Measurements from ENCODE around the gene MACROD2.
"Not testable (repeated sequence)": the region's sequence is repeated elsewhere in the genome, so short reads cannot be mapped to it uniquely, and the experiment has no call there.

Gene MACROD2

GRCh38 chr20:16007164-16007563 is 2011.8 kb downstream of the MACROD2 start:
- DNase-seq (ENCODE audit: low read depth in 4 of 4, low spot score in 1 of 4): no peak

DNA sequence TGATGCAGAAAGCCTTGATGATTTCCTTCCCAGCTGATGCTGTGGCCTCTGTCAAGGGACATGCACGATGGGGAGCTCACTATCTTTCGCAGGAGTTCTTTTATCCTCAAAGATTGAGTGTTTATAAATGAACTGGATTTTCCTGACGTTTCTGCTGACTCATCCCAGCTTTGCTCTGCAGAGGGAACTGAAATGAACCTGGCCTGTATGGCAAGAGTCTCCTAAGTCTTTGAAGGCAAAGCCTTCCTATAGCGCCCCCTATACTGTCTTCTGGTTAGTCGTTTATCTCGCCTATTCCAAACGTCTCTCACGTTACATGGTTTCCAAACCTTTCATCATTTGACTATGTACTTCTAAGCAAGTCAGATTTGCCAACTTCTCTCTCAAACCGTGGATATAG is 2012.6 kb downstream of the MACROD2 start:
- DNase-seq (ENCODE audit: low read depth in 4 of 4, low spot score in 1 of 4): no peak

DNA sequence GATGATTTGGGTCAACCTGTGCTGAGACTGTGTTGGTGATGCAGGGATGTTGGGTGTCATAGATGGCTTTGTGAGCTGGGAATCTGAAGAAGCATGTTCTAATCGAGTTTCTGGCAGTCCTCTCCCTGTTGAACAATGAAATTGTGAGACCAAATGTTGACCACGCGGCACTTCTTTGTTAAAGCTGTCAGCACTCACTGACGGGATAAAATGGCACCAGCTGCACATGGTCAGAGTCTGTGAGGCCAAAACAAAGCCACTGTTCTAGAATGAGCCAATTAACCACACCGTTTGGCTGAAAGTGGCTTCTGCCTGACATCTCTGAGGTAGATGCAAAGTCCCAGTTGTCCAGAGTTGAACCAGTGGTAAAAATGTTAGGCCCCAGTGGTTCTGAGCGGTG is 2015.7 kb downstream of the MACROD2 start:
- no peak for DNase-seq (ENCODE audit: low read depth in 4 of 4, low spot score in 1 of 4)

DNA sequence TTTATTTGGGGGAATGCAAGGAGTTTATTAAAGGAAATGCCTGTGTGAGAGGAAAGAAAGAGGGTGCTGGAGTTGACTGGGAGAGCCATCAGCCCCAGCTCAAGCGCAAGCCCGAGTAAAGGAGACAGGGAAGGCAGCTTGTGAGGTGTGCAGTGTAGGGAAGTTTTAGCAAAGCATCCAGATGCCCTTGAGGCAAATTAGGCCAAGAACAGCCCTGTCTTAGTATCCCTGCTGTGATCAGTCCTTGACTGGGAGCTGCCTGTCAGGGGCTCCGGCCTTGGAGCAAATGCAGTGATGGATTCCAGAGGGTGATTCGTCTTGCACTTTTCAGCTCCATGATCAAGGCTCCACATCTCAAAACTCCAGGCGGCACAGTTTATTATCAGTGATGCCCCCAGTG is 2016.2 kb downstream of the MACROD2 start:
- DNase-seq (ENCODE audit: low read depth in 4 of 4, low spot score in 1 of 4): no peak

- DNase-seq (ENCODE audit: low read depth in 4 of 4, low spot score in 1 of 4): not testable (repeated sequence)
These were observed 2017.6 kb downstream of the MACROD2 start for GRCh38 chr20:16012934-16013333.

- DNase-seq (ENCODE audit: low read depth in 4 of 4, low spot score in 1 of 4): no peak
These were observed 2018.3 kb downstream of the MACROD2 start for GRCh38 chr20:16013631-16014030.

- DNase-seq (ENCODE audit: low read depth in 4 of 4, low spot score in 1 of 4): no peak
These were observed 2019.1 kb downstream of the MACROD2 start for GRCh38 chr20:16014436-16014835.

DNA sequence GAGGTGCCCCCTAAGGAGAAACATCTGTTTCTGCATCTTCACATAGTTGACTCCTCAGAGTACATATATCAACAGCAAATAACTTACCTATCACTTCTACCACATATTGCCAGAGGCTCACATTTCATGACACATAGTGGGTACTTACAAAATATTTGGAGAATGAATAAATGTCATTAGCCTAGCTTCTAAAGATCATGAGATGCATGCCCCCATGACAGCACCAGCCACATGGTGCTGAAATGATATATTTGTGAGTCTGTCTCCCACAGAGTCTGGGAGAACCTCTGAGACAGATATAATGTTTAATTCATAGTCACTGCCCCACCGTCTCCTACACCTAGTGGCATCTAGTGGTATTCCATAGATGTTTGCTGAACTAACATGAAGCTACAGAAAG is 2022.3 kb downstream of the MACROD2 start:
- no peak for DNase-seq (ENCODE audit: low read depth in 4 of 4, low spot score in 1 of 4)

- DNase-seq (ENCODE audit: low read depth in 4 of 4, low spot score in 1 of 4): no peak
These were observed 2023.6 kb downstream of the MACROD2 start for GRCh38 chr20:16018881-16019280.

- DNase-seq (ENCODE audit: low read depth in 4 of 4, low spot score in 1 of 4): no peak
These were observed 2025.7 kb downstream of the MACROD2 start for GRCh38 chr20:16020971-16021370.

DNA sequence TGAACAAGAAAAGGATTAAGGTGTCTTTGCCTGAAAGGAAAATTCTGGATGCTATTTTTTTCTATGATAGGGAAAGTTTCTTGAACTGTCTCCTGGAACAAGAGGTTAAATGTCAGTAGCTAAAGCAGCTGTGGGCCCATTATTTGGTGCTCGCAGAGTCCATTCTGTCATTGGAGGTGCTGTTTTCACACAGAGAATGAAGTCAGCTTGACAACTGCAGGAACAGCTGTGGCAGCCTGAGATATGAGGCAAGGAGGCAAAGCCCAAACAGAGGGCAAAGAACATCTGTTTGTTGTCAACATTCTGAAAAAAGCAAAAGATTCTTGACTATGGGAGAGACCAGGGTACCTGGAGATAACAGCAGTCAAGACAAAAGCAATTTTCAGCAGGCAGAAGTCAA is 2029.8 kb downstream of the MACROD2 start:
- no peak for DNase-seq (ENCODE audit: low read depth in 4 of 4, low spot score in 1 of 4)

DNA sequence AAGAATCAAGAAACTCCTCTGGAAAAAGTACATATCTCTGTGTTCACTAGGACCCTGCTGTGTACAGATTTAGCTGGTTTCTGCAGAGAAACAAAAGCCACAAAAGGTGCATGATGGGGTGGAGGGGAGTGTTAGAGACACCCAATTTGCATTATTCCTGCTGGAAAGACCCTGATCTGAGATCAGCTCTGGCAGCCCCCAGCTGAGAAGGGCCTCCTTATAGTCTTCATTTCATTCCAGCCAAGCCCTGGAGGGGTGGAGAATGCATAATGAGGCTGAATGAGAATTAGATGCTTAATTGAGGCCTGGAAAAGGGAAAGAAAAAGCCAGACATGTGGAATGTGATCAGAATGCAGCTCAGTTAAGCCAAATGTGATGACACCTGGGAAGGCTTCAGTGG is 2032.4 kb downstream of the MACROD2 start:
- DNase-seq (ENCODE audit: low read depth in 4 of 4, low spot score in 1 of 4): no peak

DNA sequence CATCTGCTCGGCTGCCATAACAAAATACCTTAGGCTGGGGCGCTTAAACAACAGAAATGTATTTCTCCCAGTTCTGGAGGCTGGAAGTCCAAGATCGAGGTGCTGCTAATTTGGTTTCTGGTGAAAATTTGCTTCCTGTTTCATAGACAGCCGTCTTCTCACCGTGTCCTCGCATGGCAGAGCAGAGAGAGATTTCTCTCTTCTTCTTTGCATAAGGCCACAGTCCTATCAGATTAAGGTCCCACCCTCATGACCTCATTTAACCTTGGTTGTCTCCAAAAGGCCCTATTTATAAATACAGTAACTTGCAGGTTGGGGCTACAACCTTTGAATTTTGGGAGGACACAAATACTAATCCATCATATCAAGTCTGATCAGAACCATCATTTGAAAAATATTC is 2033.6 kb downstream of the MACROD2 start:
- DNase-seq (ENCODE audit: low read depth in 4 of 4, low spot score in 1 of 4): no peak

GRCh38 chr20:16030253-16030652 is 2034.9 kb downstream of the MACROD2 start:
- DNase-seq (ENCODE audit: low read depth in 4 of 4, low spot score in 1 of 4): no peak

DNA sequence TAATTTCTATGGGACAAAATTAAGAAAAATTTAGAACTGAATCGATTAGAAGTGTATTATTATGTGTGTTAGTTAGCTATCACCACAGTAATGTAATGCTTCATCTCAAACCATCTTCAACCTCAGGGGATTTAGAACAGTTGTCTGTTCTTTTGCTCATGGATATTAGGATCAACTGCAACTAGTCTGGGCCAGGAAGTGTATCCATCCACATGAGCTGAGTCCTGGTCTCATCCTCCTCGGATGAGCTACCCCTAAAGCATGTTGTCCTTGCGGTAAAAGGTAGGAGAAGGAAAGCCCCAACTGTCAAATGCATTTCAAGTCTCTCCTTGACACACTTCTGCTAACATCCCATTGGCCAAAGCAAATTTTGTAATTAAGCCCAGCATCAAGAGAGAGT is 2040.3 kb downstream of the MACROD2 start:
- DNase-seq (ENCODE audit: low read depth in 4 of 4, low spot score in 1 of 4): no peak

GRCh38 chr20:16036331-16036730 is 2041.0 kb downstream of the MACROD2 start:
- no peak for DNase-seq (ENCODE audit: low read depth in 4 of 4, low spot score in 1 of 4)

GRCh38 chr20:16040742-16041141 is 2045.4 kb downstream of the MACROD2 start:
- DNase-seq (ENCODE audit: low read depth in 4 of 4, low spot score in 1 of 4): no peak

DNA sequence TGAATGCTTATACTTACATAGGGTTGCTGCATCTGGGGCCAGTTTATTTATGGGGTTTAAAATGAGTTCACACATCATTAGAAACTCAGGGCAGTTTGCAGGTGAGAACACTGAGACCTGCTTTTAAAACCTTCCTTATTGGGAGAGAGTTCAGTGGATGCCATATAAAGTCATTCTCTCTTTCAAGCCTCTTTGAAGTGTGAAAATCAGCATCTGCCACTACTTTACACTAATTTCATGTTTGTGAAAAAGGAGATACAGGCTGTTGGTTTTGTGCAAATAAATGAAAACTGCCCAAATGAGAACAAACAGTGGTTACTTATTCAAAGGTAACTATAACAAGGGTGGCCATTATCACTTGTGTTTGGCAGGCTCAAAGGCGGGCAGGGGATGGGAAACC is 2047.4 kb downstream of the MACROD2 start:
- DNase-seq (ENCODE audit: low read depth in 4 of 4, low spot score in 1 of 4): no peak

DNA sequence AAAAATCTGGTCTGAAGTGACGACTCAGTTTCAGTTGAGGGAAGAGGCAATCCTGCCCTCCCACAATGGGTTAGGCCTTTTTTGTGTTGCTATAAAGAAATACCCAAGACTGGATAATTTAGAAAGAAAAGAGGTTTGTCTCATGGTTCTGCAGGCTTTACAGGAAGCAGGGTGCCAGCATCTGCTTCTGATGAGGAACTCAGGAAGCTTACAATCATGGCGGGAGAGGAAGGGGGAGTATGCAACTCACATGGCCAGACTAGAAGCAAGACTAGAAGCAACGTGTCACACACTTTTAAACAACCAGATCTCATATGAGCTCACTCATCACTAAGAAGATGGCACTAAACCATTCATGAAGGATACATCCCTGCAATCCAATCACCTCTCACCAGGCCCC is 2048.6 kb downstream of the MACROD2 start:
- DNase-seq (ENCODE audit: low read depth in 4 of 4, low spot score in 1 of 4): no peak

DNA sequence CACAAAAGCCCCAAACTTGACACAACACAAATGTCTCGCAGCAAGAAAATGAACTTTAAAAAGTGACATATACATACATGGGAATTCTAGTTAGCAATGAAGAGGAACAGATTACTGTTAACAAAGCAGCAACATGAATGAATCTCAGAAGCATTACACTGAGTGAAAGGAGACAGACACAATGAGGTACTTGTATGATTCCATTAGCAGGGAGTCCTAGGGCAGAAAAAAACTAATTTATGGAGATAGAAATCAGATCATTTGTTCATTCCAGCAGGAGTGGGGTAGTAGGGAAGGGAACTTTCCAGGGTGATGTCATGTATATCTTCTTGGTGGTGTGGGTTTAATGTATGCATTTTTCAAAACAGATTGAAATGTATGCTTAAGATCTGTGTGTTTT is 2053.6 kb downstream of the MACROD2 start:
- DNase-seq (ENCODE audit: low read depth in 4 of 4, low spot score in 1 of 4): no peak

GRCh38 chr20:16049529-16050093 is 2054.3 kb downstream of the MACROD2 start:
- no peak for DNase-seq (ENCODE audit: low read depth in 4 of 4, low spot score in 1 of 4)

DNA sequence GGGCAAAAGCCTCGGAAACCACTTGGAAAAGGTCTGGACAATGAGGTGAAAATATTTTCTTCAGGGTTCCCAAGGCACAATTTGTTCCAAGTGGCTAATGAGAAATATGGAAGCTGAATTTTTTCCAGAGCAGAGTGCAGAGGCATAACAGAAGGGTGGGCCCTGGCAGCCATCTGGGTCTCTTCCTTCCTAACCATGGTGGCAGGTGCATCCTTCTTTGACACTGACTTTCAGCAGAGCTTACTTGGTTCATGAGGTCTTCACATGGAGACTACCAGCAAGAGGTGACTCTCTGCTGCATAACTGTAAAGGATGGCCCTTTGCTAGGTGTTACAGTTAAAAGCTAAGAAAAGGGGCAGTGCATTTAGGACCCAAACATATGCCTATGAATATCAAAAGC is 2055.1 kb downstream of the MACROD2 start:
- no peak for DNase-seq (ENCODE audit: low read depth in 4 of 4, low spot score in 1 of 4)

DNA sequence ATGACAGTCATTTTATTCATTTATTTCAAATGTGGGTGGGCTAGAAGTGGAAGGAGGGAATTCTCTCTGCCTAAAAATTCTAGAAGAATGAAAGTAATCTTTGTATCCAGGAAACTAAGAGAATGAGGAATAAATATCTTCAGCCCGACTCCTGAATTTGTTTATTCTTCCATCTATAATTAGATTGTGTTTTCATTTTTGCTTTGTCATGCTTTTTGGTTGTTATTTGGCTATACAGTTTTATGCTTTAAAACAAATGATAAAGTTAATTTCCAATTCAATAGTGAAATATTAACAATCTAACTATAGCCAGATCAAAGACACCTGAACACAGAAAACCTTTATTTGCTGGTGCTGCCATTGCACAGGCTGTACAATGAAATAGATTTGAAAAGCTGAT is 2056.7 kb downstream of the MACROD2 start:
- no peak for DNase-seq (ENCODE audit: low read depth in 4 of 4, low spot score in 1 of 4)

GRCh38 chr20:16052456-16052855 is 2057.1 kb downstream of the MACROD2 start:
- no peak for DNase-seq (ENCODE audit: low read depth in 4 of 4, low spot score in 1 of 4)
